HG03565 (cell line): ENCODE results near the gene VANGL2.
A peak's percentile ranks its signal among the peaks of the same experiment; 100 is the strongest.
"Not testable (repeated sequence)": the region's sequence is repeated elsewhere in the genome, so short reads cannot be mapped to it uniquely, and the experiment has no call there.

Experiments
- ATAC-seq: cut with Tn5 transposase; IDR thresholded peaks from one replicate; pipeline ENCODE4 v1.9.1; 2021; ENCODE audit warnings: mild to moderate bottlenecking, moderate library complexity; ENCODE audit not compliant: unreplicated experiment

VANGL2 gene

DNA sequence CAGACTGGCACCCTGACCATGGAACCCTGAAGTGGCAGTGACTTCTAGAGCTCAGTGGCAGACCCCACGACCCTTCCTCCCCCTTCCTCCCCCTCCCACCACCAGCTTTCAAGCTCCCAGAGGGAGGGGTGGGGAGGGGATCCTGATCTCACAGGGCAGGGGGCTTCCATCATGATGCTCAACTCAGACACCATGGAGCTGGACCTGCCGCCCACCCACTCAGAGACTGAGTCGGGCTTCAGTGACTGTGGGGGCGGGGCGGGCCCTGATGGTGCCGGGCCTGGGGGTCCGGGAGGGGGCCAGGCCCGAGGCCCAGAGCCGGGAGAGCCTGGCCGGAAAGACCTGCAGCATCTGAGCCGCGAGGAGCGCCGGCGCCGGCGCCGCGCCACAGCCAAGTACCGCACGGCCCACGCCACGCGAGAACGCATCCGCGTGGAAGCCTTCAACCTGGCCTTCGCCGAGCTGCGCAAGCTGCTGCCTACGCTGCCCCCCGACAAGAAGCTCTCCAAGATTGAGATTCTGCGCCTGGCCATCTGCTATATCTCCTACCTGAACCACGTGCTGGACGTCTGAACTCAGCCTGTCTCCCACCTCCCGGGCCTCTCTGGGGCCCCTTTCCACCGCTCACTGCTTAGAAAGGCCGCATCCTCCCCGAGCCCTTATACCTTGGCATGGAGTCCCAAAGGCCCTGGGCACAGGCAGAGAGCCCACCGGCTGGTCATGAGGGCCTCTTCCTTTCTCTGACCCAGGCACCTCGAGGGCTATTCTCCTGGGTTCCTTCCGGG lies 29.6 kb upstream of the VANGL2 start:
- ATAC-seq, result no peak

DNA sequence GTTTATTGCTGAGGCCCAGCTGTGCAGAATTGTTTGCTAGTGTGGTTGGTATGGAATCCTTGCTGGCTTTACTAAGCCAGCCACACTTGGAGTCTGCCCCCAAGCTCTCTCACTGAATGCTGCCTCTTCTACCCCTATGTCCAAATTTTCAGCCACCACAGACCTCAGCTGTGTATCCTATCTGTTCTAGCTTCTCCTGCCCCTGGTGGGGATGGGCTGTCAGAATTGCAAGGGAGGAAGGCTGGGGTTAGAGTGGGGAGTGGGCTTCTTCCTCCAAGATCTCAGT lies 29.1 kb upstream of the VANGL2 start:
- ATAC-seq, result no peak

DNA sequence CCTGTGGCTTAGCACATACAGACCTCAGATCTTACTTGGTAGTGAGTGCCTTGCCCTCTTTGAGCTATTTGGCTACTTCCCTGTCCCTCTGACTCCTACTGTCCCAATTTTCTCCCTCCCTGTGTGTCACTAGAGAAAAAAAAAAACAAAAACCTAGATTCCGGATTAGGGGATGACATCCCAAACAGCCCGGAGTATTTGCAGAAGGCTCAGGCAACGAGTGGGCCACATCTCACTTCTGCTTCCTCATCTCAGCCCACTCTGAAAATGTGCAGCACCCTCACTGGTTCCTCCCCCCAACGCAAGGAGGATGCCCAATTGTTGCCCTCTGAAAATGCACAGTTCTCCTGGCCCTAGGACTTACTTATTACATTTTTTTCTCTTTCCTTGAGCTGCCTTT lies 28.6 kb upstream of the VANGL2 start:
- ATAC-seq, result no peak

DNA sequence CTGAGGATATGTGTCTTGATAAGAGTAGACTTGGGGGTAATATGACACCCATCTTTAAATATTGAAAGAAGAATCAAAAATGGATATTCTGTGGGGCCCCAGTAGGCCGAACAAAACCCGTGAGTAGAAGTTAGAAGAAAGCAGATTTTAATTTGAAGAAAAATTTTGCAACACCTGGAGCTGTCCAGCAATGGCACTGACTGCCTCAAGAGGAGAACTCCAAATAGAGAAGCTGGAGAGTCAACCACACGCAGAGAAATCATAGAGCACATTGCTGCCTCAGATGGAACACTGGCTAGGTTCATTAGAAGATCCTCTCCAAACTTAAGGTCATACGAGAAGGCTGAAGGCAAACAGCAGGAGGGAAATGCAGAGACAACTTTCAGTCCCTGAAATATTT lies 26.7 kb upstream of the VANGL2 start:
- no peak for ATAC-seq

DNA sequence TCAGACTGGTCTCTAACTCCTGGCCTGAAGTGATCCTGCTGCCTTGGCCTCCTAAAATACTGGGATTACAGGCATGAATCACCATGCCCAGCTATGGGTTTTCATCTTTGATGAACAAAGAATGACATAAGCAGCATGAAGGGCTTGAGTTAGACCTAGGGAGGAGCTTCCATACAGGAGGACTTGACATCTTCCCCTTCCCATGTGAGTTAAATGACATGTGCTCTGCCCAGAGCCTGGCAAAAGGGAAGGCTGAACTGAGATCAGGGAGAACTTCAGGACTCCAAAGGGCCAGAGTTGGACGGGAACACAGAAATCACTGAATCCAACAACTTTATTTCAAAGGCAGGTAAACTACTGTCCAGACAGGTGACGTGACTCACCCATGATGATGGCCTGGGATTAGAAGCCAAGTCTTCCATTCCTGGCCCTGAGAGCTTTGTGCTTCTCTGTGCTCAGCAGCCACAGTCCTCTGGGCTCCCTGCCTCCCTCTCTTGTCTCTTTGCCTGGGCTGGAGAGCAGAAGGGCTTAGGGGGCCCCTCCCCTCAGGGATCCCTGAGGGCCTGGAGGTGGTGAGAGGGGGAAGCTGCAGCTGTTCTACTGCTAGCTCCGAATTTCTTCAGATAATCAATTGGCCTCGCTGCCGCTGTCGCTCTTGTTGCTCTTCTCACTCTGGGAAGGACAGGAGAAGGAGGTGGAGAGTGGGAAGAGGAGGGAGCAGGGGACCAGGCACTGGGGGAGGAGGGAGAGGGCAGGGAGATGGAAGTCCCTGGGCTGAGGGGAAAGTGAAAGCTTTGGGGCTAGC lies 25.9 kb upstream of the VANGL2 start:
- ATAC-seq, result no peak

DNA sequence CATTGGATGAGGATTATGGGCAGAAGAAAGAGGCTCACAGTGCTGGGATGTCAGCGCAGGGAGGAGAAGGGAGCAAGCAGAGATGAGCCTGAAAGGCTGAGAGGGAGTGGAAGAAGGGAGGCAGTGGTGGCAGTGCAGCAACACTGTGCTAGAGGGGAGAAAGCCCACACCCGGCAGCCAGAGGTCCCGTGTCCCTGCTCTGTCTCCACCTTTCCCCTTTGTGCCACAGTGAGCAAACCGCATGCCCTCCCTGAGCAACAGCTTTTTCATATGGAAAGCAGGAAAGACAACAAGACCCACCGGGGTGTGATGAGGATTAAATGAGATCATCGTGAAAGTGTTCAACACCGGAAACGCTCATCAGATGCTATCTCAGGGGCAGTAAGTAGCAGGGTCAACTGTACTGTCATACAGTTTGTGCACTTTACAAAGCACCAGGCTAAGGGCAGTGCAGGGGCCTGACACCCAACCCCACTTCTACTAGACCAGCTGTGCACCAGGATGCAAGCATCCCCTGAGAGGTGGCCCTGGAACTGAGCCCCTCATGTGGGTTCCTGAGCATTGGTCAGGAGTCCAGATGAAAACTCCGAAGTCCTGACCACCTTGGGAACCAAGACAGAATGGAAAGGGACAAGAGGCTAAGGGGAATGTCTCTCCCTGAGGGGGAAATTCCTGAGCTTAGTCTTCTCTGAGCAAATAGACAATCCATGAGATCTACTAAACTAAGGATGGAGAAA lies 24.4 kb upstream of the VANGL2 start:
- ATAC-seq, result no peak

DNA sequence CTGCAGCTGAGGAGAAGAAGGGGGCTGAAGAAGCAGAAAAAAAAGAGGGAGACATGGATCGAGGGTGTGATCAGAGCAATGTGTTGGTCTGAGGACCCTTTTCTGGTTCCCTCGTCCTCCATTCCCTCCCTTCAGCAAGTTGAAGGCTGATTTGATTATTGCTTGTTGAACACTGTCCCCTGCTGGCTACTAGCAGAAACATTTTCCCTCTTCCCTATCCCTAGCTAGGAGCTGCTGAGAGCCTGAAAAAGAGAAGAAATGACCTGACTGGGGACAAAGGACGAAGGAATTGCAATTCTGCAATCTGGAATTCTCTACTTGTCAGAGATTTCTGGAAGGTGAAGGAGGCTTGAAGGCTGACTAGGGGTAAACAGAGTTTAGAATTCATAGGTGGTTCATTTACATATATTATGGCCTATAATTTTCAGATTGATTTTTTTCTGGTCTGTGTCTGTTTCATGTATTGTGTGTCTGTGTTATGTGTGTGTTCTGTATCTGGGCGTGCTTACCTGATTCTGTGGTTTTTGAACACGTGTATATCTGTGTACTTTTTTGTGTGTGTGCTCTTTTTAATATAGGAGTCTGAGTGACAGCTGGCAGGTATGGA lies 23.7 kb upstream of the VANGL2 start:
- ATAC-seq, result peak; percentile 46

DNA sequence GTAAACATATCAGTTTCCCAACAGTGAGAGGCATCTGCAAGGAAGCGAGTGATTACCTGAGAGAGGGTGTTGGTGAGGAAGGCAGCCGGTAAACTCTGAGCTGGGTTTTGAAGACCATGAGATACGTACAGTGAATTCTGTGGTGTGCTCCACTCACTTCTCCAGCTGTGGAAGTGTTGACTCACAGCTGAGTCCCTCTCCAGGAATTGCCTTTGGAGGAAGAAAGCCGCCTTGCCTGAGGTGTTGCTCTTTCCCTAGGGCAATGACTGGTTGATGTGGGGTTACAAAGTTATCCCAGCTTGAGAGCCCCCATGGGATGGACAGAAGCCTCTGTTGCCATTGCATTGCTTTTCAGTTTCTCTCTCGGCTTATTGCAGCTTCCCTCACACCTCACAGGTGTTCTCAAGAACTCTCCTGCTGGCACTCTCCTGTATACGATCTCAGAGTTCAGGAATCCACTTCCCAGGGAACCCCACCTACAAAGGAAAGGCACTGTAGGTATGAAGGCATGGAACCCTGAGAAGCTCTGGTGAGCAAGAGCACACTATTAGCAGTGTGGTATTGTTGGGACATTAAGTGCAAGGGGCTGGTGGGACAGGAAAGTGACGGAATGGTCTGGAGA lies 22.7 kb upstream of the VANGL2 start:
- ATAC-seq, result no peak

DNA sequence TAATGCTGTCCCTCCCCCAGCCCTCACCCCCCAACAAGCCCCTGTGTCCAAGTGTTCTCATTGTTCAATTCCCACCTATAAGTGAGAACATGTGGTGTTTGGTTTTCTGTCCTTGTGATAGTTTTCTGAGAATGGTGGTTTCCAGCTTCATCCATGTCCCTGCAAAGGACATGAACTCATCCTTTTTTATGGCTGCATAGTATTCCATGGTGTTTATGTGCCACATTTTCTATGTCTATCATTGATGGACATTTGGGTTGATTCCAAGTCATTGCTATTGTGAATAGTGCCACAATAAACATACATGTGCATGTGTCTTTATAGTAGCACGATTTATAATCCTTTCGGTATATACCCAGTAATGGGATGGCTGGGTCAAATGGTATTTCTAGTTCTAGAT lies 15.6 kb upstream of the VANGL2 start:
- not testable (repeated sequence) for ATAC-seq

DNA sequence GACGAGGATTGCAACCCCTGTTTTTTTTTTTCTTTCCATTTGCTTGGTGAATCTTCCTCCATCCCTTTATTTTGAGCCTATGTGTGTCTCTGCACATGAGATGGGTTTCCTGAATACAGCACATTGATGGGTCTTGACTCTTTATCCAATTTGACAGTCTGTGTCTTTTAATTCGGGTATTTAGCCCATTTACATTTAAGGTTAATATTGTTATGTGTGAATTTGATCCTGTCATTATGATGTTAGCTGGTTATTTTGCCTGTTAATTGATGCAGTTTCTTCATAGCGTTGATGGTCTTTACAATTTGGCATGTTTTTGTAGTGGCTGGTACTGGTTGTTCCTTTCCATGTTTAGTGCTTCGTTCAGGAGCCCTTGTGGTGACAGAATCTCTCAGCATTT lies 12.0 kb upstream of the VANGL2 start:
- not testable (repeated sequence) for ATAC-seq

DNA sequence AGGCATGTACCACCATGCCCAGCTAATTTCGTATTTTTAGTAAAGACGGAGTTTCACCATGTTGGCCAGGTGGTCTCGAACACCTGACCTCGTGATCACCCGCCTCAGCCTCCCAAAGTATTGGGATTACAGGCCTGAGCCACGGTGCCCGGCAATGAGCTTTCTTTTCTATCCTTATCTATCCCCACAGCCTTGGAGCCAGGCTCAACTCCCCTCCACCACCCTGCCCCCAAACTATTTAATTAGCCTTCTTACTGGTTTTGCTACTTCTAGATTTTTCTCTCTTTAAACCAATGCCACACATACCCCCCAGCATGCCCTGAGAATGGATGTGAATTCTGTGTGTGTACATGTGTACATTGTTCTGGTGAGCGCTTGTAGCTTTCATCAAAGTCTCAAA lies 5.7 kb upstream of the VANGL2 start:
- no peak for ATAC-seq

DNA sequence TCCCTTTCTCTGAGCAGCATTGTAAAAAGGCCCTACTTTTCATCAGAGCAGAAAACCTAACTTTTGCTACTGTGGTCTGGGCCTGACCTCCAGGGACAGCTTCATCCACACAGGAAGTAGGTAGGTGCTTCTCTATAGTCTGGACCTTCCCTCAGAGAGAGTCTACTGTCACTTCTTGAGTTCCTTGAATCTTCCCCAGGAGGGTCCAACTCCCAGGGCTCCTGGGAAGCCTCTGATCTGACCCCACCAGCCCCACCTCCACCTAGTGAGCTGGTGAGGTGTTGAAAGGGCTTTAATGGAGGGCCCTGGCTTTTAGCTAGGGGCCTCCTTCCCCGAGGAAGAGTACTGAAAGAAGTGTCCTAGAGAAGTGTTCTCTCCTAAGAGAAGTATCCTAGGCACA lies 2.7 kb upstream of the VANGL2 start:
- ATAC-seq, result no peak

DNA sequence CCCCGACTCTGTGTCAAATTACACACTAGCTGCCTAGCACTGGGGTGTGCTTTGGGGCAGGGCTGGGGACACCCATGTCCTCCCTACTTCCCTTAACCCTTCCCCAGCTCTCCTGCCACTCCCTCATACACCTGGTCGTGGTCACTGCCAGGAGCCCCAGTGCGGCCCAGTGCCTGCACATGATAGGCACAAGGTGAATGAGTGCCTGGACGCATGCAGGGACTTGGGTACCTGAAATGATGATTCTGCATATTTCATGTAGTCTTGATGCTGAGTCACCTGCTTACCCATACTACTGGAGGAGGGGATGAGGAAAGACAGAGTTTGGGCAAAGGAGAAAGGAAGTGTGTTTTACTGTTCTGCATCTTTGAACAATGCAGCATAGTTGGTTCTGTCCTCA lies 1.5 kb upstream of the VANGL2 start:
- no peak for ATAC-seq

DNA sequence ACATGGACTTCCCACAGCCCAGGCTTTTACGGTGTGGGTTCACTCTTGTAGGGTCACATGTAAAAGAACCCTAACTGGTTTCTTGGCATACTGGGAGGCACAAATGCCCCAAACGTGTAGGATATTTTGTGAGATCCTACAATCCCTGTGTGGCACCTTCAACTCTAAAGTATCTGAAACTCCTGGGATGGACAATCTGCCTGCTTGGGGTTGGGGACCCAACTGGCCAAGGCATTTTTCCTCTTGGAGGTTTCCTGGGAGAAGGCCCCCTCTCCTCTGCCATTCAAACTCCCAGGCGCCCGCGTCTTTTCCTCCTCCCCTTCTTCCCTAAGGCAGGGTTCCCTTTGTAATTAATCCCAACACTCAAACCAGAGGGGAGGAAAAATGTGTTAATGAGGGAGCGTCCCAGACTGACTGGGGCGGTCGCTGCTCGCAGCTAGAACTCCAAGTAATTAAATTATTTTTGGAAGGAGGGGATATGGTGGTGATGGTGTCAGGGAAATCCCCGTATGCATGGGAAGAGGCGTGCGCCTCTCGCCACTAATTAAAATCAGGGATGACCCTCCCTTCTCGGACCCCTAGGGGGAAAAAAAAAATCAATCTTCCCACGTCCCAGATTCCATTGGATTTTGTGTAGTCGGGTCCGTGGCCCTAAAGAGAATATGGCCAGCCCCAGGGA lies 681 bp upstream of the VANGL2 start:
- no peak for ATAC-seq

DNA sequence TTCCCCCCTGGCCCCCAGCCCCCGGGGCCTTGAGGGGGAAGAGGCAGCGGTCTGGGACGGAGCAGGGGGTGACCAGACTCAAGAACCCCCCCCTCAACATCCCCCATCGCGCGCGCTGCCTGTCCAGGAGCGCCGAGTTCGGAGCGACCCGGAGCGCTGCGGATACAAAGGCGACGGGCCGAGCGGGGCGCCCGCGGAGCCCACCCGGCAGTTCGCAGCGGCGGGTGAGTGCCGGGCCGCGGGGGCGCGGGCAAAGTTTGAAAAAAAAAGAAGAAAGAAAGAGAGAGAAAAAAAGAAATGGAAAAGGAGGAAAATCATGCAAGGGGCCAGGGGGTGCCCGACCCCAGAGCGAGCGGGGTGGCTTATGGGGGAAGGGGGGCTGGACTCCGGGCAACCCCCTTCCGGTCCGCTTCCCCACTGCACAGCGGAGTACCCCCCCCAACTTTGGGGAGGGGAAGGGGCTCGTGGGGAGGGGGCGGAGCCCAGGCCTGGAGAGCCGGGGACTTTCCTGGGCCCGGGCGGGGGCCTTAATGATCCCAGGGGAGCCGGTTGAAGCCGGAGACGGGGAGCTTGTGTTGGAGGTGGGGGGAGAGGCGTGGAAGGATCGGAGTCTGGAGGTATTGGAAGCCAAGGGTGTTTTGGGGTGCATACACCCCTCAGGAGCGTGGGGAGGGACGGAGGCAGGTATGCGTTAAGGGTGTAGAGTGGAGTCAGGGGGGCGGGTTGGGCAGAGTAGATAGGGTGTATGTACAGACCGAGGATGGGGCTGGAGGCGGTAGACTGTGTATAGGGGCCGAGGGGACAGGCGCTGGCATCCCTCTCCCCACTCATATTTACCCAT lies 502 bp downstream of the VANGL2 start:
- no peak for ATAC-seq

DNA sequence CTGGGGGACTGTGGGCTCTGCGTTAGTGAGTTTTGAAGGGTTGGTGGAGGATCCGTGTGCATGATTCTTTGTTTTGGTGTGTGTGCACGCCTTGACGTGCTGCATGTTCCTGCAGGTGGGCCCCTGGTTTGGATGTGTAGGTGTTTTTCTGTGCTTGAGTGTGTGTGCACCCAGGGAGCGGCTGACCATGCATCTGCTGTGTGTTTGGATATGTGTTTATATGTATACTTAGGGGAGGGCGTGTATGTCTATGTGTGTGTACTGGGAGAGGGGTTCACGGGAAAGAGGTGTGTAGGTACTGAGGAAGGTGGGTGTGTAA lies 1.1 kb downstream of the VANGL2 start:
- ATAC-seq, result no peak

DNA sequence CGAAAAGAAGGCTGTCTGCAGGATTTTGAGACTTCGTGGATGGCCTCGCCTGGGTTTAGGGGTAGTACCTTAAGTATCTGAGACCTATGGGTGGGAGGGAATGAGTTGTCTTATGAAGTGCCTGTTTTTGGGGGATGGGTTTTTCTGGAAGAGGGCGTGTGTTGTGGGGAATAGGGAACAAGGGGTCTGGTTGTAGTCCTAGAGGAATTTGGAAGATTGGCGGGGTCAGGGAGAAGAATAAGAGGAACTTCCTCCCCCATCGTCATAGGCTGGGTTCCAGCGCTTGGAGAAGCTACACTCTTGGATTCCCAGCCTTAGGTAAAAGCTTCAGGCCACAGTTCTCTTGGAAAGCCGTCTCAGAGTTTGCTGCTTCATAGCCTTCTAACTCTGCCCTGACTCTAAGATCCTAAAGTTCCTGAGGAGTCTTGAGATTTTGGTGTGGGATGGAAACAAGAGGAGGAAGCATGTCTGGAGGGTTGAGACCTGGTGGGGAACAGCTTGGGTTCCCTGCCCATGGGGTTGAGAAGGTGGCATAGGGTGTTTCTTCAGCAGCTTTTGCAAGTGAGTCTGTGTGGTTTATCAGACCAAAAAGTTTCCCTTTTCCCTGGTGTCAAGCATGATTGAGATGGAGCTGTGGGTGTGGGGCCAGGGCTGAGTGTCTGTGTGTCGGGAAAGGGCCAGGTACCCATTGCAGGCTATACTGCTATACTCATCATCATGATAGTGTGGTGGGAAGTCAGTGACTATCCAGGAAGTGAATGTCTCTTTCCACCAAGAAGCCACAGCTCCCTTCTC lies 1.8 kb downstream of the VANGL2 start:
- ATAC-seq, result no peak

DNA sequence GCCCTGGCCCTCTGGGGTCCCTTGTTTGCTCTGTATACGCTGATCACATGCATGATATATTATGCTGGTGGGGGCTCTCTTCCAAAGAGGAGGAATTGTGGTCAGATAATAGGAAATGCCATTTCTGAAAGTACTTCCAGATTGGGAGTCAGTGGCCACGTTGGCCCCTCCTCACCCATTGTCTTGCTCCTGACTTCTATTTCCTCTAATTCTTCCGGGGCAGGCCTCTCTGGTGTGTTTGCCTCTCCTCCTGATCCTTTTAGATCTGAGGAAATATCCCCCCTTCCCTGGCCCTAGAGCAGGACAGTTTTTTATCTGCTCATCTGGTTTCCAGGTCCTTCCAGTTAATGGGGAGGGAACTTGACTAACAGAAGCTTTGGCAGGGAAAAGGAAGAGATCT lies 2.9 kb downstream of the VANGL2 start:
- ATAC-seq, result no peak

DNA sequence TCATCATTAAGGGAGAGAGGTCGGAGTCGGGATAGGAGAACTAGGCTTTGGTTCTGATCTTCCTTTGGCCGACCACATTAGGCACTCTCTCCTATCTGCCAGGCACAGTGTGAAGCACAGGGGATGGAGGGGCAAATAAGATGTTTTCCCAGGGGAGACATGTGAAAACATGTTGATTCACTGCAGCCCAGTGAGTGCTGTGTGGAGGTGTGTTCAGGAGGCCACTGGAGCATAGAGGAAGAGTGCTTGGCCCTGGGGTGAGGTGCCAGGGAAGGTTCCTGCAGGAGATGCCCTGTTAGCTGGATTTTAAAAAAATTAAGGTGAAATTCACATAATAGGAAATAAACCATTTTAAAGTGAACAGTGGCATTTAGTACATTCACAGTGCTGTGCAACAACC lies 3.7 kb downstream of the VANGL2 start:
- ATAC-seq, result no peak
